Astrocyte (in vitro differentiated cells and primary cell): ENCODE measurements around the gene HSPG2. TPM values are rescaled to one million over a fixed set of nuclear protein-coding genes. Genes with fewer than 3 reads are reported as not detected.
A peak's percentile ranks its signal among the peaks of the same experiment; 100 is the strongest.

Source experiments
- DNase-seq: peaks from one replicate; pipeline ENCODE4 v3.0.0-alpha.2; 2010; ENCODE audit warnings: low read depth
- FAIRE-seq: peaks from 2 replicates; lab custom pipeline; 2011; peaks lifted over from hg19 to GRCh38; lab: Jason Lieb, UNC
- H2AFZ ChIP-seq: 2 replicates; pipeline ENCODE4 v1.6.0; 2012; ENCODE audit warnings: low read depth, low read length, inconsistent platforms
- H3K27ac ChIP-seq: 2 replicates; pipeline ENCODE4 v1.5.1; 2011; ENCODE audit warnings: low read depth, low read length, inconsistent platforms
- H3K27me3 ChIP-seq: 2 replicates; pipeline ENCODE4 v1.6.0; 2011; ENCODE audit warnings: low read length, inconsistent platforms; ENCODE audit not compliant: insufficient read depth
- H3K36me3 ChIP-seq: 2 replicates; pipeline ENCODE4 v1.5.1; 2011; ENCODE audit warnings: low read length, inconsistent platforms; ENCODE audit not compliant: insufficient read depth
- H3K4me1 ChIP-seq: 2 replicates; pipeline ENCODE4 v1.5.1; 2011; ENCODE audit warnings: low read length, inconsistent platforms; ENCODE audit not compliant: insufficient read depth
- H3K4me2 ChIP-seq: 2 replicates; pipeline ENCODE4 v1.6.0; 2012; ENCODE audit warnings: low read length, inconsistent platforms
- H3K4me3 ChIP-seq: 2 replicates; pipeline ENCODE4 v1.5.1; 2011; ENCODE audit warnings: low read depth, mild to moderate bottlenecking, low read length, inconsistent platforms; ENCODE audit not compliant: insufficient read depth
- H3K79me2 ChIP-seq: 2 replicates; pipeline ENCODE4 v1.6.0; 2012; ENCODE audit warnings: mild to moderate bottlenecking, low read length, inconsistent platforms; ENCODE audit not compliant: insufficient read depth
- H3K9ac ChIP-seq: 2 replicates; pipeline ENCODE4 v1.6.0; 2012; ENCODE audit warnings: mild to moderate bottlenecking, low read length, inconsistent platforms
- H3K9me3 ChIP-seq: 2 replicates; pipeline ENCODE4 v1.5.1; 2012; ENCODE audit warnings: low read depth, mild to moderate bottlenecking, low read length, inconsistent platforms; ENCODE audit not compliant: insufficient read depth
- H4K20me1 ChIP-seq: 2 replicates; pipeline ENCODE4 v1.6.0; 2012; ENCODE audit warnings: low read length, inconsistent platforms; ENCODE audit not compliant: insufficient read depth
- H3K27ac Mint-ChIP-seq: one replicate; pipeline ENCODE4 v1.8.0; 2021; ENCODE audit warnings: mild to moderate bottlenecking, mixed read lengths; ENCODE audit not compliant: unreplicated experiment
- H3K27me3 Mint-ChIP-seq: one replicate; pipeline ENCODE4 v1.8.0; 2021; ENCODE audit warnings: low read depth, mixed read lengths; ENCODE audit not compliant: unreplicated experiment
- H3K36me3 Mint-ChIP-seq: one replicate; pipeline ENCODE4 v1.8.0; 2021; ENCODE audit warnings: low read depth, mixed read lengths; ENCODE audit not compliant: unreplicated experiment
- H3K4me1 Mint-ChIP-seq: one replicate; pipeline ENCODE4 v1.8.0; 2021; ENCODE audit warnings: low read depth, mixed read lengths; ENCODE audit not compliant: unreplicated experiment
- H3K4me3 Mint-ChIP-seq: one replicate; pipeline ENCODE4 v1.8.0; 2021; ENCODE audit warnings: mild to moderate bottlenecking, moderate library complexity, mixed read lengths; ENCODE audit not compliant: unreplicated experiment
- H3K9me3 Mint-ChIP-seq: one replicate; pipeline ENCODE4 v1.8.0; 2021; ENCODE audit warnings: mild to moderate bottlenecking, mixed read lengths; ENCODE audit not compliant: unreplicated experiment
- EZH2 ChIP-seq: IDR thresholded peaks from 2 replicates; pipeline ENCODE4 v1.6.1; 2012; ENCODE audit warnings: mild to moderate bottlenecking, low read length, inconsistent platforms; ENCODE audit not compliant: insufficient read depth
- total RNA-seq: library from RNA; stranded (reverse); gene quantifications from 2 replicates; pipeline ENCODE4 v1.2.1, GENCODE V29; 2021
- TF ChIP-seq, protein P1 (sequence below): IDR thresholded peaks from 2 replicates; pipeline ENCODE4 v1.5.1; 2011; ENCODE audit warnings: low read depth, mild to moderate bottlenecking, inconsistent platforms, low read length, moderate library complexity; ENCODE audit not compliant: insufficient read depth

The HSPG2 gene
- total RNA-seq, 1 donor from 2014 or later: 249 TPM

- H3K27me3 Mint-ChIP-seq: no peaks in the 10 kb centered on the region
- DNase-seq (peak; percentile 40), FAIRE-seq (no peak)
- Histone ChIP-seq H3K27me3 (no peaks in the 10 kb centered on the region), H3K27ac (no peak overlapping the region), H3K9ac (no peak overlapping the region), H3K4me1 (peaks cover 45% of the 10 kb centered on the region), H3K36me3 (peaks cover 8% of the 10 kb centered on the region), H3K4me2 (peak overlapping the region; percentile 38), H2AFZ (no peak overlapping the region), H3K9me3 (no peaks in the 10 kb centered on the region), H4K20me1 (peaks cover 80% of the 10 kb centered on the region), H3K79me2 (peaks cover 25% of the 10 kb centered on the region), H3K4me3 (no peak overlapping the region)
- H3K4me3 Mint-ChIP-seq: peak overlapping the region; percentile 47
- TF ChIP-seq, protein P1, sequence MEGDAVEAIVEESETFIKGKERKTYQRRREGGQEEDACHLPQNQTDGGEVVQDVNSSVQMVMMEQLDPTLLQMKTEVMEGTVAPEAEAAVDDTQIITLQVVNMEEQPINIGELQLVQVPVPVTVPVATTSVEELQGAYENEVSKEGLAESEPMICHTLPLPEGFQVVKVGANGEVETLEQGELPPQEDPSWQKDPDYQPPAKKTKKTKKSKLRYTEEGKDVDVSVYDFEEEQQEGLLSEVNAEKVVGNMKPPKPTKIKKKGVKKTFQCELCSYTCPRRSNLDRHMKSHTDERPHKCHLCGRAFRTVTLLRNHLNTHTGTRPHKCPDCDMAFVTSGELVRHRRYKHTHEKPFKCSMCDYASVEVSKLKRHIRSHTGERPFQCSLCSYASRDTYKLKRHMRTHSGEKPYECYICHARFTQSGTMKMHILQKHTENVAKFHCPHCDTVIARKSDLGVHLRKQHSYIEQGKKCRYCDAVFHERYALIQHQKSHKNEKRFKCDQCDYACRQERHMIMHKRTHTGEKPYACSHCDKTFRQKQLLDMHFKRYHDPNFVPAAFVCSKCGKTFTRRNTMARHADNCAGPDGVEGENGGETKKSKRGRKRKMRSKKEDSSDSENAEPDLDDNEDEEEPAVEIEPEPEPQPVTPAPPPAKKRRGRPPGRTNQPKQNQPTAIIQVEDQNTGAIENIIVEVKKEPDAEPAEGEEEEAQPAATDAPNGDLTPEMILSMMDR: no peak
- no peak for TF ChIP-seq EZH2
- H3K4me1 Mint-ChIP-seq: peaks cover 49% of the 10 kb centered on the region
- no peaks in the 10 kb centered on the region for H3K9me3 Mint-ChIP-seq
- H3K36me3 Mint-ChIP-seq: peaks cover 8% of the 10 kb centered on the region
- peak overlapping the region; percentile 89 for H3K27ac Mint-ChIP-seq
Measured at GRCh38 chr1:21898326-21899200, 38.5 kb downstream of the HSPG2 start.

GRCh38 chr1:21897844-21898243, 39.3 kb downstream of the HSPG2 start:
- Mint-ChIP-seq H3K9me3 (no peaks in the 10 kb centered on the region), H3K27me3 (no peaks in the 10 kb centered on the region), H3K4me1 (peaks cover 49% of the 10 kb centered on the region), H3K4me3 (no peak overlapping the region), H3K36me3 (peaks cover 7% of the 10 kb centered on the region), H3K27ac (peak overlapping the region; percentile 89)
- peaks cover 23% of the 10 kb centered on the region for H3K79me2 ChIP-seq
- H3K4me2 ChIP-seq: no peak overlapping the region
- H3K27ac ChIP-seq: no peak overlapping the region
- H3K9ac ChIP-seq: no peak overlapping the region
- no peaks in the 10 kb centered on the region for H3K27me3 ChIP-seq
- no peak overlapping the region for H3K4me3 ChIP-seq
- H3K9me3 ChIP-seq: no peaks in the 10 kb centered on the region
- FAIRE-seq: no peak
- TF ChIP-seq, protein P1: no peak
- no peak for TF ChIP-seq EZH2
- no peak overlapping the region for H2AFZ ChIP-seq
- DNase-seq: no peak
- peaks cover 8% of the 10 kb centered on the region for H3K36me3 ChIP-seq
- H4K20me1 ChIP-seq: peaks cover 85% of the 10 kb centered on the region
- peaks cover 45% of the 10 kb centered on the region for H3K4me1 ChIP-seq
